MM.1S (cell line): ENCODE results near the gene TRIM15.

Source experiments
- CTCF ChIP-seq: fragments of 300-600 bp; sonication (generic); IDR thresholded peaks from 2 replicates; pipeline ENCODE4 v1.5.1; 2016; ENCODE audit warnings: antibody characterized with exemption, low read length, mixed read lengths
- EZH2 ChIP-seq: fragments of 300-600 bp; sonication (generic); optimal IDR thresholded peaks from 2 replicates; pipeline ENCODE3; 2017; ENCODE audit warnings: low read depth, mild to moderate bottlenecking, antibody characterized with exemption, low read length, mixed read lengths

- TF ChIP-seq CTCF = no peak
- TF ChIP-seq EZH2 = no peak
Observed at GRCh38 chr6:30211306-30211705, 48.0 kb downstream of the TRIM15 start.
